GM21737 (cell line): ENCODE results near the gene SLC6A8.
"Not testable (repeated sequence)": the region's sequence is repeated elsewhere in the genome, so short reads cannot be mapped to it uniquely, and the experiment has no call there.

Experiments
- ATAC-seq: cut with Tn5 transposase; IDR thresholded peaks from one replicate; pipeline ENCODE4 v1.9.1; 2021; ENCODE audit warnings: mild to moderate bottlenecking, moderate library complexity; ENCODE audit not compliant: unreplicated experiment

The SLC6A8 gene

GRCh38 chrX:153705403-153706060 is 17.8 kb downstream of the SLC6A8 start:
- ATAC-seq, result not testable (repeated sequence)

GRCh38 chrX:153706799-153707198 is 19.1 kb downstream of the SLC6A8 start:
- no peak for ATAC-seq

GRCh38 chrX:153707406-153707805 is 19.7 kb downstream of the SLC6A8 start:
- no peak for ATAC-seq

- no peak for ATAC-seq
These were observed 20.7 kb downstream of the SLC6A8 start for GRCh38 chrX:153708415-153708814.

GRCh38 chrX:153709726-153710674 is 22.3 kb downstream of the SLC6A8 start:
- ATAC-seq, result no peak

- ATAC-seq, result no peak
These were observed 26.5 kb downstream of the SLC6A8 start for GRCh38 chrX:153714256-153714655.

- no peak for ATAC-seq
These were observed 29.7 kb downstream of the SLC6A8 start for GRCh38 chrX:153717445-153717844.

GRCh38 chrX:153719238-153719637 is 31.5 kb downstream of the SLC6A8 start:
- no peak for ATAC-seq

- ATAC-seq, result no peak
These were observed 32.0 kb downstream of the SLC6A8 start for GRCh38 chrX:153719701-153720100.

GRCh38 chrX:153722704-153723350 is 35.1 kb downstream of the SLC6A8 start:
- no peak for ATAC-seq

- peak; percentile 25 for ATAC-seq
These were observed 35.9 kb downstream of the SLC6A8 start for GRCh38 chrX:153723351-153724251.

- peak; percentile 57 for ATAC-seq
These were observed 36.7 kb downstream of the SLC6A8 start, which contains the start of the genes ABCD1 and BCAP31 for GRCh38 chrX:153724252-153725038. TSS of gene ABCD1 (plus strand) at chrX:153724856. CDS start at chrX:153725267, 411 bp downstream. TSS of gene BCAP31 (minus strand) at chrX:153724387. CDS start at chrX:153723244, 1,143 bp downstream.

- peak; percentile 1 for ATAC-seq
These were observed 37.5 kb downstream of the SLC6A8 start for GRCh38 chrX:153725039-153725831.

GRCh38 chrX:153725832-153726285 is 38.1 kb downstream of the SLC6A8 start:
- ATAC-seq, result no peak

GRCh38 chrX:153726286-153727122 is 38.8 kb downstream of the SLC6A8 start:
- ATAC-seq, result peak; percentile 41

- no peak for ATAC-seq
These were observed 39.6 kb downstream of the SLC6A8 start for GRCh38 chrX:153727123-153727931.

- ATAC-seq, result no peak
These were observed 40.4 kb downstream of the SLC6A8 start for GRCh38 chrX:153728095-153728494.
